ENCODE data around the gene SMIM22. TPM values are rescaled to one million over a fixed set of nuclear protein-coding genes. Genes with fewer than 3 reads are reported as not detected.

Gene SMIM22
- total and polyA plus RNA-seq, 4 donors: 26.8 to 324 (median 97.0) TPM

- Histone ChIP-seq H3K4me1 (ENCODE audit: control insufficient read depth in 5 of 5, insufficient read depth in 5 of 5, low read length in 5 of 5) (no peaks in the 10 kb centered on the region), H3K9ac (ENCODE audit: insufficient read depth in 1 of 2, low read length in 2 of 2) (no peak overlapping the region), H3K27ac (ENCODE audit: low read depth in 1 of 2, low read length in 1 of 2) (no peak overlapping the region), H3K36me3 (ENCODE audit: control insufficient read depth in 4 of 4, insufficient read depth in 4 of 4, low read length in 4 of 4) (peaks cover 25 to 61% (median 35%) of the 10 kb centered on the region in 4 donors), H3K27me3 (ENCODE audit: control insufficient read depth in 3 of 3, insufficient read depth in 3 of 3, low read length in 2 of 3) (no peaks in the 10 kb centered on the region), H3K9me3 (ENCODE audit: control insufficient read depth in 4 of 4, insufficient read depth in 3 of 4, low read length in 3 of 4) (peaks cover 0 to 3% (median 2%) of the 10 kb centered on the region in 4 donors), H3K4me3 (no peak overlapping the region)
- TF ChIP-seq CTCF (IDR thresholded peaks at IDR 0.05; ENCODE audit: control extremely low read depth, extremely low read depth): no peak
- DNase-seq (no peak), ATAC-seq (ENCODE audit: insufficient read depth, low FRiP score) (no peak)
- 98% methylated on average over 4 of the region's 4 CpGs for WGBS, 2 donors
These were observed 40.3 kb upstream of the SMIM22 start for GRCh38 chr16:4754865-4755264.

- no peak for DNase-seq
- Histone ChIP-seq H3K4me1 (ENCODE audit: control insufficient read depth in 5 of 5, insufficient read depth in 5 of 5, low read length in 5 of 5) (no peaks in the 10 kb centered on the region), H3K4me3 (no peak overlapping the region), H3K36me3 (ENCODE audit: control insufficient read depth in 4 of 4, insufficient read depth in 4 of 4, low read length in 4 of 4) (peaks cover 29 to 66% (median 40%) of the 10 kb centered on the region in 4 donors), H3K9ac (ENCODE audit: insufficient read depth in 1 of 2, low read length in 2 of 2) (no peak overlapping the region), H3K9me3 (ENCODE audit: control insufficient read depth in 4 of 4, insufficient read depth in 3 of 4, low read length in 3 of 4) (peaks cover 0 to 3% (median 2%) of the 10 kb centered on the region in 4 donors), H3K27me3 (ENCODE audit: control insufficient read depth in 3 of 3, insufficient read depth in 3 of 3, low read length in 2 of 3) (no peaks in the 10 kb centered on the region), H3K27ac (ENCODE audit: low read depth in 1 of 2, low read length in 1 of 2) (no peak overlapping the region)
- TF ChIP-seq CTCF (IDR thresholded peaks at IDR 0.05; ENCODE audit: control extremely low read depth, extremely low read depth): no peak
- 96 to 98% methylated on average over 6 of the region's 6 CpGs for WGBS, 2 donors
- ATAC-seq (ENCODE audit: insufficient read depth, low FRiP score): no peak
These were observed 39.5 kb upstream of the SMIM22 start for GRCh38 chr16:4755687-4756086.

DNA sequence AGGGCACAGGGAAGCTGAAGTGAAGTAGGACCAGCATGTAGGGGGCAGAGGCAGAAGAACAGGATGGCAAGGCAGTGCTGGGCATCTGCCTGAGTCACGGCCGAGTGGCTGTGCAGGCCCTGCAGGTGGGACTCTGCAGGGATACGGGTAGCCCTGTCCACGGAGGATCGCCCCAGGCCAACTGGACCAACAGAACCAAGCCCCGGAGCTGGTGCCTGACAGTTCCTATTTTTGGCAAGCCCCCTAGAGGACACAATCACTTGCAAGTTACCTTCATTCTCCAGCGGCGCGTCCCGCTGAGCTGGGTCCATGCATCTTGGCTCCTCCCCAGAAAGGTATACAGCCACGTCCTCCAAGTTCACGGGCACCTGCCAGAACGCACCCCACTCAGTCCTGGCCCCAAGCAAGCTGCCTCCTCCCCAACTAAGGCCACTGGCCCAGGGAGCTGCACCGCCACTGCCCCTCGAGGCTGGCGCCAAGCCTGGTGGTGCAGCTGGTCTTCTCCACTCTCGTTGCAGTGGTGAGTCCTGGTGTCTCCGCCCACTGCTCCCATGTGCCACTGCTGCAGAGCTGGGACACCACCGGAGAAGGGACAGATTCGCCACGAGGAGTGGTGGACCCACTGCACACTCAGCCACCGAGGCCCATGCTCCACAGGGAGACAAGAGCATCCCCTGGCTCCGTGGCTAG is 34.8 kb upstream of the SMIM22 start:
- peaks cover 0 to 3% (median 2%) of the 10 kb centered on the region in 4 donors for H3K9me3 ChIP-seq (ENCODE audit: control insufficient read depth in 4 of 4, insufficient read depth in 3 of 4, low read length in 3 of 4)
- no peak for TF ChIP-seq CTCF (IDR thresholded peaks at IDR 0.05; ENCODE audit: control extremely low read depth, extremely low read depth)
- WGBS, 2 donors: 93 to 97% methylated on average over 23 of the region's 23 CpGs
- no peak overlapping the region for H3K9ac ChIP-seq (ENCODE audit: insufficient read depth in 1 of 2, low read length in 2 of 2)
- H3K36me3 ChIP-seq (ENCODE audit: control insufficient read depth in 4 of 4, insufficient read depth in 4 of 4, low read length in 4 of 4): peaks cover 11 to 59% (median 33%) of the 10 kb centered on the region in 4 donors
- ATAC-seq (ENCODE audit: insufficient read depth, low FRiP score) (no peak), DNase-seq (no peak)
- no peak overlapping the region for H3K27ac ChIP-seq (ENCODE audit: low read depth in 1 of 2, low read length in 1 of 2)
- no peaks in the 10 kb centered on the region for H3K27me3 ChIP-seq (ENCODE audit: control insufficient read depth in 3 of 3, insufficient read depth in 3 of 3, low read length in 2 of 3)
- H3K4me1 ChIP-seq (ENCODE audit: control insufficient read depth in 5 of 5, insufficient read depth in 5 of 5, low read length in 5 of 5): peaks cover 0 to 7% (median 0%) of the 10 kb centered on the region in 5 donors
- H3K4me3 ChIP-seq: no peak overlapping the region

All from lung (tissue), 12 donors.